HepG2 (cell line): Measurements from ENCODE around the gene SLC9A1. TPM values are rescaled to one million over a fixed set of nuclear protein-coding genes. Genes with fewer than 3 reads are reported as not detected.

Experiments
- ATAC-seq: fragments of 200-7000 bp; cut with Tn5 transposase; 3 replicates; pipeline ENCODE4 v1.9.1; 2020; ENCODE audit warnings: mild to moderate bottlenecking, moderate library complexity
- BruUV-seq: library from RNA; stranded (reverse); fragments of 400-500 nt; replicated peaks from 2 replicates; lab custom pipeline; 2021; lab: Mats Ljungman, UMichigan
- CTCF ChIA-PET: fragments of 300-600 bp; formaldehyde crosslinking; extraction: SDS; loops from one replicate; lab custom pipeline; 2021; ENCODE audit warnings: low total read pairs, inconsistent platforms, low intra/inter-chr PET ratio; lab: Yijun Ruan, JAX
- POLR2A ChIA-PET: fragments of 350-600 bp; sonication (Branson Sonifier 250); formaldehyde crosslinking; loops from one replicate; lab custom pipeline; 2020; ENCODE audit warnings: antibody characterized with exemption, inconsistent platforms; lab: Yijun Ruan, JAX
- DNase-seq: peaks from one replicate; pipeline ENCODE4 v3.0.0-alpha.2; 2015; ENCODE audit warnings: low spot score
- FAIRE-seq: peaks from 3 replicates; lab custom pipeline; 2011; peaks lifted over from hg19 to GRCh38; lab: Jason Lieb, UNC
- H2AFZ ChIP-seq: one replicate; pipeline ENCODE4 v1.6.1; 2011; ENCODE audit warnings: low read length, inconsistent platforms
- H3K27ac ChIP-seq: fragments of 300-600 bp; 3 replicates; pipeline ENCODE4 v1.8.0; 2011; ENCODE audit warnings: mixed run types, mild to moderate bottlenecking, mixed read lengths, low read length, inconsistent platforms; ENCODE audit not compliant: insufficient read depth; ENCODE audit errors: extremely low read length
- H3K27me3 ChIP-seq, 2 experiments: fragments of 200-600 bp in 1 of 2; 2 replicates in 1 of 2; 3 replicates in 1 of 2; pipeline versions ENCODE4 v1.6.0 to v1.8.0; 2011; ENCODE audit warnings: low read length in 2 of 2, mild to moderate bottlenecking in 2 of 2, moderate library complexity in 2 of 2, inconsistent platforms in 1 of 2; ENCODE audit not compliant: insufficient read depth in 2 of 2, control insufficient read depth in 1 of 2
- H3K36me3 ChIP-seq, 2 experiments: fragments of 200-600 bp in 1 of 2; replicated peaks in 1 of 2; 2 replicates in 1 of 2; 3 replicates in 1 of 2; pipeline versions ENCODE4 v1.5.1 to v1.8.0; 2011; ENCODE audit warnings: low read length in 2 of 2, inconsistent platforms in 1 of 2; ENCODE audit not compliant: insufficient read depth in 2 of 2, control insufficient read depth in 1 of 2
- H3K4me1 ChIP-seq: 2 replicates; pipeline ENCODE4 v1.5.1; 2012; ENCODE audit warnings: low read length, inconsistent platforms; ENCODE audit not compliant: insufficient read depth
- H3K4me2 ChIP-seq: 2 replicates; pipeline ENCODE4 v1.6.0; 2011; ENCODE audit warnings: low read depth, low read length, inconsistent platforms
- H3K4me3 ChIP-seq, 3 experiments: fragments of 200-600 bp in 1 of 3; sonication (generic), shearing (Covaris generic) in 1 of 3; replicated peaks in 1 of 3; 2 replicates each; pipeline ENCODE4 v1.5.1; 2011 to 2016; ENCODE audit warnings: low read length in 3 of 3, inconsistent platforms in 2 of 3, low read depth in 2 of 3, mild to moderate bottlenecking in 2 of 3, control low read depth in 1 of 3, mixed read lengths in 1 of 3; ENCODE audit not compliant: insufficient read depth in 1 of 3
- H3K79me2 ChIP-seq: one replicate; pipeline ENCODE4 v1.6.1; 2011; ENCODE audit warnings: low read length, inconsistent platforms; ENCODE audit not compliant: insufficient read depth
- H3K9ac ChIP-seq: 2 replicates; pipeline ENCODE4 v1.6.0; 2011; ENCODE audit warnings: mild to moderate bottlenecking, low read depth, low read length, inconsistent platforms; ENCODE audit not compliant: insufficient read depth
- H3K9me3 ChIP-seq: 2 replicates; pipeline ENCODE4 v1.5.1; 2012; ENCODE audit warnings: mild to moderate bottlenecking, low read length
- H4K20me1 ChIP-seq: 2 replicates; pipeline ENCODE4 v1.6.0; 2011; ENCODE audit warnings: inconsistent platforms, mild to moderate bottlenecking, low read length, moderate library complexity; ENCODE audit not compliant: insufficient read depth
- ETV5 ChIP-seq: IDR thresholded peaks from 2 replicates; pipeline ENCODE4 v1.6.1; 2018; ENCODE audit warnings: missing biosample characterization, missing genetic modification reagents, inconsistent platforms, borderline replicate concordance
- FOSL2 ChIP-seq: sonication (generic); formaldehyde crosslinking; IDR thresholded peaks from 2 replicates; pipeline ENCODE4 v1.4.0; 2020; ENCODE audit warnings: missing genetic modification reagents
- FOXA3 ChIP-seq: IDR thresholded peaks from 2 replicates; pipeline ENCODE4 v1.6.1; 2016; ENCODE audit warnings: missing genetic modification reagents, missing compliant biosample characterization
- GATAD2A ChIP-seq: IDR thresholded peaks from 2 replicates; pipeline ENCODE4 v1.6.1; 2016
- KAT8 ChIP-seq: IDR thresholded peaks from 2 replicates; pipeline ENCODE4 v1.6.1; 2016; ENCODE audit warnings: missing genetic modification reagents, missing compliant biosample characterization
- KLF12 ChIP-seq: sonication (generic); formaldehyde crosslinking; IDR thresholded peaks from 2 replicates; pipeline ENCODE4 v1.4.0; 2020; ENCODE audit warnings: missing genetic modification reagents, borderline replicate concordance
- MATR3 ChIP-seq: sonication (generic); formaldehyde crosslinking; IDR thresholded peaks from 2 replicates; pipeline ENCODE4 v1.4.0; 2020; ENCODE audit warnings: missing genetic modification reagents
- MXI1 ChIP-seq: IDR thresholded peaks from 3 replicates; pipeline ENCODE4 v1.6.1; 2012; ENCODE audit warnings: low read depth, low read length, inconsistent platforms, borderline replicate concordance
- XRCC5 ChIP-seq: fragments of 200-400 bp; formaldehyde crosslinking; optimal IDR thresholded peaks from 2 replicates; pipeline ENCODE3; 2017; ENCODE audit warnings: mild to moderate bottlenecking, low read length
- ZNF230 ChIP-seq: sonication (generic); formaldehyde crosslinking; IDR thresholded peaks from 2 replicates; pipeline ENCODE4 v1.4.0; 2020; ENCODE audit warnings: mild to moderate bottlenecking, missing genetic modification reagents
- ZNF530 ChIP-seq: sonication (generic); formaldehyde crosslinking; IDR thresholded peaks from 2 replicates; pipeline ENCODE4 v1.5.0; 2020; ENCODE audit warnings: low read depth, mild to moderate bottlenecking, missing genetic modification reagents
- WGBS: methylation state at CpG from one replicate; pipeline ENCODE4 v1.1.6; 2017; ENCODE audit warnings: low lambda C conversion rate; 5-methylcytosine and 5-hydroxymethylcytosine counted together
- in situ Hi-C: cut with HindIII; loops from 2 replicates; pipeline ENCODE4 v1.10.0; 2017; ENCODE audit warnings: low pct_unique_long_range_greater_than_20kb; ENCODE audit not compliant: extremely low pct_ligation_motif_present
- intact Hi-C: fragments of 100-400 bp; cut with micrococcal nuclease; formaldehyde crosslinking; loops from one replicate; pipeline ENCODE4 v1.10.0; 2022; ENCODE audit not compliant: unreplicated experiment
- polyA plus RNA-seq, 8 experiments: library from polyadenylated mRNA; depleted of rRNA in 3 of 8; stranded (reverse) in 7 of 8; unstranded in 1 of 8; fragments of >200 nt; fragmentation: Illumina TruSeq in 4 of 8; extraction: Trizol in 4 of 8; gene quantifications; 2 replicates each; pipeline versions ENCODE4 v1.2.1 to v1.2.3, GENCODE V29; 2011 to 2016; ENCODE audit warnings: low read depth in 4 of 8, missing spikeins in 1 of 8, mixed read lengths in 1 of 8; ENCODE audit not compliant: insufficient read depth in 1 of 8
- total RNA-seq, 5 experiments: library from RNA; depleted of rRNA; stranded (reverse); fragments of >200 nt; fragmentation: Illumina TruSeq; extraction: Trizol; gene quantifications; 2 replicates each; pipeline ENCODE4 v1.2.3, GENCODE V29; 2016; ENCODE audit warnings: low read depth in 1 of 5
- TF ChIP-seq, protein P1 (sequence below): sonication (generic); formaldehyde crosslinking; IDR thresholded peaks from 2 replicates; pipeline ENCODE4 v1.4.0; 2020; ENCODE audit warnings: missing genetic modification reagents
- TF ChIP-seq, protein P2 (sequence below): sonication (generic); formaldehyde crosslinking; IDR thresholded peaks from 2 replicates; pipeline ENCODE4 v1.4.0; 2020; ENCODE audit warnings: missing genetic modification reagents, borderline replicate concordance
- TF ChIP-seq, protein P3 (sequence below): sonication (generic); formaldehyde crosslinking; IDR thresholded peaks from 2 replicates; pipeline ENCODE4 v1.4.0; 2020; ENCODE audit warnings: mild to moderate bottlenecking, missing genetic modification reagents

Gene SLC9A1
- total and polyA plus RNA-seq, 2 of the 13 experiments (the other 11 are each of a cell fraction or from before 2014, with no cell fraction given) = 1.4 to 2.9 TPM

DNA sequence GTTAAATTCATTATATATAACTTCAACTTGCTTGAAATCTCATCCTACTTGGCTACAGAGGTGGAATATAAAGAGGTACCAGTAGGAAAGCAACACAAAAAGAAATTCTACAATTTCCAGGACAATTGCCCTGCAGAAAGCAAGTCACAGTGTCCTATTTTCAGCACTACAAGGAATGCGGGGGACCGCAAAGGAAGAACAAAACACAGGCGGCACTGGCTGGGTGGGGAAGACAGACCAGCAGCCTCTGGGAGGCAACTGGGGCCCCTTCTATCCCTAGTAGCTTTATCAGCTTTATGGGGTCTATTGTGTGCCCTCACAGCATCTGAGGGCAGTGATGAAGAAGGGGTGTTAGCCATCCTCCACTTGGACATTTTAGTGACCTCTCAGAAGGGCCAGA is 30.5 kb downstream of the SLC9A1 start (continued):
- no peak for TF ChIP-seq KLF12 (CRISPR knock-in tag)
- TF ChIP-seq, protein P1, sequence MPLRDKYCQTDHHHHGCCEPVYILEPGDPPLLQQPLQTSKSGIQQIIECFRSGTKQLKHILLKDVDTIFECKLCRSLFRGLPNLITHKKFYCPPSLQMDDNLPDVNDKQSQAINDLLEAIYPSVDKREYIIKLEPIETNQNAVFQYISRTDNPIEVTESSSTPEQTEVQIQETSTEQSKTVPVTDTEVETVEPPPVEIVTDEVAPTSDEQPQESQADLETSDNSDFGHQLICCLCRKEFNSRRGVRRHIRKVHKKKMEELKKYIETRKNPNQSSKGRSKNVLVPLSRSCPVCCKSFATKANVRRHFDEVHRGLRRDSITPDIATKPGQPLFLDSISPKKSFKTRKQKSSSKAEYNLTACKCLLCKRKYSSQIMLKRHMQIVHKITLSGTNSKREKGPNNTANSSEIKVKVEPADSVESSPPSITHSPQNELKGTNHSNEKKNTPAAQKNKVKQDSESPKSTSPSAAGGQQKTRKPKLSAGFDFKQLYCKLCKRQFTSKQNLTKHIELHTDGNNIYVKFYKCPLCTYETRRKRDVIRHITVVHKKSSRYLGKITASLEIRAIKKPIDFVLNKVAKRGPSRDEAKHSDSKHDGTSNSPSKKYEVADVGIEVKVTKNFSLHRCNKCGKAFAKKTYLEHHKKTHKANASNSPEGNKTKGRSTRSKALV = no peak

DNA sequence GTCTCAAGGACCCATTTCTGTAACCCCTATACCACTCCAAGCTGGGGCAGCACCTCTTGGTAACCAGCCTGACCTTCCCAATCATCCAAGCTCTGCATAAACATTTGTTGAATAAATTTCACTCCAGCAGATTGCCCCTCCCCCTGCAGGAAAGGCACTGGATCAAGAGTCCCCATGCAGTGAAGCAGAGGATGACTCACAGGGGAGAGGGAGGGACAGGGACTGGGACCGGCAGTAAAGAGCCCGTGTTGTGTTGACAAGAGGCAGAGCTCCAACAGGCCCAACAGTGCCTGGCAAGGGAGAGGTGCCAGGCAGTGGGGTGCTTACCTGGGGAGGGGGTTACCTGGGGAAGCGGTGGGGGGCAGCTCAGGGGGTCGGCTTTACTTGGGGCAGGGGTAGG is 32.3 kb downstream of the SLC9A1 start:
- BruUV-seq = no TSS peak
- 4% methylated on average over 4 of the region's 4 CpGs for WGBS
- Histone ChIP-seq H3K9ac (no peak overlapping the region), H3K4me1 (peaks cover 14% of the 10 kb centered on the region), H3K79me2 (no peaks in the 10 kb centered on the region), H2AFZ (no peak overlapping the region), H3K4me2 (peak overlapping the region; percentile 34; the same call in 1 of the 2 replicates), H4K20me1 (no peaks in the 10 kb centered on the region), H3K4me3 (no peak overlapping the region), H3K9me3 (no peaks in the 10 kb centered on the region), H3K36me3 (no peaks in the 10 kb centered on the region), H3K27ac (no peak overlapping the region), H3K27me3 (no peaks in the 10 kb centered on the region)
- DNase-seq (peak; percentile 86), FAIRE-seq (peak; percentile 86), ATAC-seq (peak; percentile 97)
- CTCF ChIA-PET = no interaction called here
- in situ Hi-C loops = no loop called here
- intact Hi-C loops = no loop called here
- POLR2A ChIA-PET = interaction anchor here (0.5 to 1.6 kb wide), 3 partner anchors 9 to 32 kb away, joined by 3 to 10 read pairs (median 3); partner anchors contain the start of gene SLC9A1
- TF ChIP-seq, protein P2, sequence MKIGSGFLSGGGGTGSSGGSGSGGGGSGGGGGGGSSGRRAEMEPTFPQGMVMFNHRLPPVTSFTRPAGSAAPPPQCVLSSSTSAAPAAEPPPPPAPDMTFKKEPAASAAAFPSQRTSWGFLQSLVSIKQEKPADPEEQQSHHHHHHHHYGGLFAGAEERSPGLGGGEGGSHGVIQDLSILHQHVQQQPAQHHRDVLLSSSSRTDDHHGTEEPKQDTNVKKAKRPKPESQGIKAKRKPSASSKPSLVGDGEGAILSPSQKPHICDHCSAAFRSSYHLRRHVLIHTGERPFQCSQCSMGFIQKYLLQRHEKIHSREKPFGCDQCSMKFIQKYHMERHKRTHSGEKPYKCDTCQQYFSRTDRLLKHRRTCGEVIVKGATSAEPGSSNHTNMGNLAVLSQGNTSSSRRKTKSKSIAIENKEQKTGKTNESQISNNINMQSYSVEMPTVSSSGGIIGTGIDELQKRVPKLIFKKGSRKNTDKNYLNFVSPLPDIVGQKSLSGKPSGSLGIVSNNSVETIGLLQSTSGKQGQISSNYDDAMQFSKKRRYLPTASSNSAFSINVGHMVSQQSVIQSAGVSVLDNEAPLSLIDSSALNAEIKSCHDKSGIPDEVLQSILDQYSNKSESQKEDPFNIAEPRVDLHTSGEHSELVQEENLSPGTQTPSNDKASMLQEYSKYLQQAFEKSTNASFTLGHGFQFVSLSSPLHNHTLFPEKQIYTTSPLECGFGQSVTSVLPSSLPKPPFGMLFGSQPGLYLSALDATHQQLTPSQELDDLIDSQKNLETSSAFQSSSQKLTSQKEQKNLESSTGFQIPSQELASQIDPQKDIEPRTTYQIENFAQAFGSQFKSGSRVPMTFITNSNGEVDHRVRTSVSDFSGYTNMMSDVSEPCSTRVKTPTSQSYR (CRISPR knock-in tag) = peak; percentile 76; the same call in 1 of the 2 replicates
- TF ChIP-seq MXI1 = peak; percentile 28; the same call in 1 of the 3 replicates
- peak; percentile 54 for TF ChIP-seq XRCC5
- peak; percentile 97 for TF ChIP-seq FOSL2 (CRISPR knock-in tag)
- peak; percentile 39; the same call in 1 of the 2 replicates for TF ChIP-seq FOXA3
- 0 out of 2 replicates have a peak, but pooled peaks have one; percentile 17 for TF ChIP-seq KAT8 (CRISPR knock-in tag)
- TF ChIP-seq ZNF230 (CRISPR knock-in tag) = no peak
- TF ChIP-seq MATR3 (CRISPR knock-in tag) = no peak
- 0 out of 2 replicates have a peak, but pooled peaks have one; percentile 20 for TF ChIP-seq GATAD2A (CRISPR knock-in tag)
- TF ChIP-seq ETV5 (CRISPR knock-in tag) = peak; percentile 23; the same call in 1 of the 2 replicates
- TF ChIP-seq, protein P3, sequence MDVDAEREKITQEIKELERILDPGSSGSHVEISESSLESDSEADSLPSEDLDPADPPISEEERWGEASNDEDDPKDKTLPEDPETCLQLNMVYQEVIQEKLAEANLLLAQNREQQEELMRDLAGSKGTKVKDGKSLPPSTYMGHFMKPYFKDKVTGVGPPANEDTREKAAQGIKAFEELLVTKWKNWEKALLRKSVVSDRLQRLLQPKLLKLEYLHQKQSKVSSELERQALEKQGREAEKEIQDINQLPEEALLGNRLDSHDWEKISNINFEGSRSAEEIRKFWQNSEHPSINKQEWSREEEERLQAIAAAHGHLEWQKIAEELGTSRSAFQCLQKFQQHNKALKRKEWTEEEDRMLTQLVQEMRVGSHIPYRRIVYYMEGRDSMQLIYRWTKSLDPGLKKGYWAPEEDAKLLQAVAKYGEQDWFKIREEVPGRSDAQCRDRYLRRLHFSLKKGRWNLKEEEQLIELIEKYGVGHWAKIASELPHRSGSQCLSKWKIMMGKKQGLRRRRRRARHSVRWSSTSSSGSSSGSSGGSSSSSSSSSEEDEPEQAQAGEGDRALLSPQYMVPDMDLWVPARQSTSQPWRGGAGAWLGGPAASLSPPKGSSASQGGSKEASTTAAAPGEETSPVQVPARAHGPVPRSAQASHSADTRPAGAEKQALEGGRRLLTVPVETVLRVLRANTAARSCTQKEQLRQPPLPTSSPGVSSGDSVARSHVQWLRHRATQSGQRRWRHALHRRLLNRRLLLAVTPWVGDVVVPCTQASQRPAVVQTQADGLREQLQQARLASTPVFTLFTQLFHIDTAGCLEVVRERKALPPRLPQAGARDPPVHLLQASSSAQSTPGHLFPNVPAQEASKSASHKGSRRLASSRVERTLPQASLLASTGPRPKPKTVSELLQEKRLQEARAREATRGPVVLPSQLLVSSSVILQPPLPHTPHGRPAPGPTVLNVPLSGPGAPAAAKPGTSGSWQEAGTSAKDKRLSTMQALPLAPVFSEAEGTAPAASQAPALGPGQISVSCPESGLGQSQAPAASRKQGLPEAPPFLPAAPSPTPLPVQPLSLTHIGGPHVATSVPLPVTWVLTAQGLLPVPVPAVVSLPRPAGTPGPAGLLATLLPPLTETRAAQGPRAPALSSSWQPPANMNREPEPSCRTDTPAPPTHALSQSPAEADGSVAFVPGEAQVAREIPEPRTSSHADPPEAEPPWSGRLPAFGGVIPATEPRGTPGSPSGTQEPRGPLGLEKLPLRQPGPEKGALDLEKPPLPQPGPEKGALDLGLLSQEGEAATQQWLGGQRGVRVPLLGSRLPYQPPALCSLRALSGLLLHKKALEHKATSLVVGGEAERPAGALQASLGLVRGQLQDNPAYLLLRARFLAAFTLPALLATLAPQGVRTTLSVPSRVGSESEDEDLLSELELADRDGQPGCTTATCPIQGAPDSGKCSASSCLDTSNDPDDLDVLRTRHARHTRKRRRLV = 0 out of 2 replicates have a peak, but pooled peaks have one; percentile 35
- TF ChIP-seq ZNF530 (CRISPR knock-in tag) = no peak
